Measurements from ENCODE around the gene NCR3LG1. TPM values are rescaled to one million over a fixed set of nuclear protein-coding genes. Genes with fewer than 3 reads are reported as not detected.
"Not testable (repeated sequence)": the region's sequence is repeated elsewhere in the genome, so short reads cannot be mapped to it uniquely, and the experiment has no call there.

Gene NCR3LG1
- total RNA-seq, 2 experiments from 2014 or later = 0.15 TPM

GRCh38 chr11:17411418-17411817 is 59.8 kb downstream of the NCR3LG1 start:
- Mint-ChIP-seq H3K9me3 (no peaks in the 10 kb centered on the region), H3K27me3 (peaks cover 11% of the 10 kb centered on the region), H3K36me3 (ENCODE audit: low read depth) (no peaks in the 10 kb centered on the region), H3K4me1 (peaks cover 34% of the 10 kb centered on the region), H3K27ac (no peak overlapping the region), H3K4me3 (no peak overlapping the region)
- POLR2A ChIA-PET = no interaction called here
- CTCF ChIA-PET = no interaction called here
- DNase-seq = no peak

GRCh38 chr11:17412488-17413180 is 61.0 kb downstream of the NCR3LG1 start:
- Mint-ChIP-seq H3K4me1 (peaks cover 35% of the 10 kb centered on the region), H3K27me3 (peaks cover 20% of the 10 kb centered on the region), H3K36me3 (ENCODE audit: low read depth) (no peaks in the 10 kb centered on the region), H3K27ac (no peak overlapping the region), H3K9me3 (no peaks in the 10 kb centered on the region), H3K4me3 (no peak overlapping the region)
- POLR2A ChIA-PET = no interaction called here
- no peak for DNase-seq
- CTCF ChIA-PET = no interaction called here

GRCh38 chr11:17413414-17414316 is 62.1 kb downstream of the NCR3LG1 start:
- Mint-ChIP-seq H3K27me3 (peaks cover 29% of the 10 kb centered on the region), H3K36me3 (ENCODE audit: low read depth) (no peaks in the 10 kb centered on the region), H3K9me3 (no peaks in the 10 kb centered on the region), H3K4me1 (peaks cover 35% of the 10 kb centered on the region), H3K4me3 (no peak overlapping the region), H3K27ac (no peak overlapping the region)
- CTCF ChIA-PET = interaction anchor here (1.7 kb wide), 1 partner anchor 25 kb away, joined by 9 read pairs; the partner anchor contains the start of gene KCNJ11
- POLR2A ChIA-PET = no interaction called here
- no peak for DNase-seq

DNA sequence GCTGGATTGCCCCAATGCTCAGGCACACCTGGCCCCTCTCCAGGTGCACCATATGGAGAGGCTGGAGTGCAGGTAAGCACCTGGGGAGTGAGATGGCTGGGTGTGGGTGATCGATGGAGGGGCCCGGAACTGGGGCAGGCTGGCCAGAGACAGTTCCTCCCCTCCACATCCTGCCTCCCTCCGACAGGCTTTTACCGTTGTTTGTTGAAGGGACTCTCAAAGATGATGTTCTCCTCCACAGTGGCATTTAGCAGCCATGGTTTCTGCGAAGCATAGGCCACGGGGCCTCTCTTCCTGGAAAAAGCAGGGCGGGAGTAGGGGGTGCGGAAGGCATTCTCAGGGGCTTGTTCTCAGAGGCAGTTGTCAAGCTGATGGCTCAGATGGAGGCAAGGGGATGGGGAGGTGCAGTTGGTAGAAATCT is 62.7 kb downstream of the NCR3LG1 start:
- Mint-ChIP-seq H3K27ac (peak overlapping the region; percentile 73), H3K4me3 (no peak overlapping the region), H3K27me3 (peaks cover 35% of the 10 kb centered on the region), H3K9me3 (no peaks in the 10 kb centered on the region), H3K4me1 (peaks cover 35% of the 10 kb centered on the region), H3K36me3 (ENCODE audit: low read depth) (no peaks in the 10 kb centered on the region)
- CTCF ChIA-PET = interaction anchor here (1.7 kb wide), 1 partner anchor 25 kb away, joined by 9 read pairs; the partner anchor contains the start of gene KCNJ11
- peak; percentile 33 for DNase-seq
- POLR2A ChIA-PET = no interaction called here

DNA sequence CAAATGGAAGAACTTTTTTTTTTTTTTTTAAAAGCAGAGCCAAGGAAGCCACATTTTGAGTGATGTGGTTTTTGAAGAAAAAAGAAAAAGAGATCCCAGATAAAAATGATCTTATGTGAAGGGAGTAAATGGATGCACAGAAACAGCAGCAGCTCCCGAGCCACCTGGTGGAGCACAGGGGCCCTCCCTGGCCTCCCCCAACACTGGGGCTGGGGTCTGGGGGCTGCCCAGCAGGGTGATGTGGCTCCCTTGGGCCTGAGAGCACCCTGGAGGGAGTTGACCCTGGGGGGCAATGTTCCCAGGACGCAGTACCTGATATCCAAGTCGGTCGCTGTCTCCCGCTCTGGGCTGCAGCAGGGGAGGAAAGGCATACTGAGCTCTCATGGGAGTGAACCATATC is 63.4 kb downstream of the NCR3LG1 start:
- H3K9me3 Mint-ChIP-seq = no peaks in the 10 kb centered on the region
- no peak overlapping the region for H3K4me3 Mint-ChIP-seq
- CTCF ChIA-PET = interaction anchor here (0.6 to 1.7 kb wide), 3 partner anchors 26 to 31 kb away, joined by 3 to 9 read pairs (median 4); partner anchors contain the start of gene KCNJ11
- peaks cover 41% of the 10 kb centered on the region for H3K27me3 Mint-ChIP-seq
- no peak for DNase-seq
- no peaks in the 10 kb centered on the region for H3K36me3 Mint-ChIP-seq (ENCODE audit: low read depth)
- POLR2A ChIA-PET = no interaction called here
- peak overlapping the region; percentile 73 for H3K27ac Mint-ChIP-seq
- H3K4me1 Mint-ChIP-seq = peaks cover 35% of the 10 kb centered on the region

DNA sequence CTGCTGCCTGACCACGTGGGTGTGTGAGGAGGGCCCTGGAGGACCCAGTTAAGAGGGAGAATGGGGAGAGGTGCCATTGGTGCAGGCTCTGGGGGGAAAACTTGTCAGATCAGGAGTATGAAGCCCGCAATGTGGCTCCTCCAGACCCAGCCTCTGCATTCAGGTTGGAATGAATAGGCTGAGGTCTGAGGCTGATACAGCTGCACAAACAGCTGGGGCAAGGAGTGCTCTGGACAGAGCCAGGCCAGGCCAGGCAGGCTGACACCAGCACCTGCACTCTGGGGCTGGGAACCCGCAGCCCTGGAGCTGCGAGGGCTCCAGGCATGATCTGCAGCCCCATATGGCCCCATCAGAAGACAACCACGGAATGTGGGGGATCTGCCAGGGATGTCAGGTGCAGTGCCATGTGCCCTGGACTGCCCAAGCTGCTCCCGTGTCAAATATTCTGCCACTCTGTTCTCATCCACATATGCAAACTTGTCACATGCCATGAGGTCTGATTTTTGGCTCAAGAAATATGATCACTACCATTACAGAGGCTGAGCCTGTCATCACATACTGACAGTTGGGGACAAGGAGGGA is 64.0 kb downstream of the NCR3LG1 start:
- H3K27me3 Mint-ChIP-seq = peaks cover 41% of the 10 kb centered on the region
- ChIA-PET CTCF (interaction anchor here (0.6 to 1.0 kb wide), 2 partner anchors 29 to 32 kb away, joined by 3 to 4 read pairs; no protein-coding TSS in a partner anchor), POLR2A (no interaction called here)
- no peak overlapping the region for H3K4me3 Mint-ChIP-seq
- H3K36me3 Mint-ChIP-seq (ENCODE audit: low read depth) = no peaks in the 10 kb centered on the region
- H3K27ac Mint-ChIP-seq = no peak overlapping the region
- H3K4me1 Mint-ChIP-seq = peaks cover 35% of the 10 kb centered on the region
- no peak for DNase-seq
- H3K9me3 Mint-ChIP-seq = no peaks in the 10 kb centered on the region

DNA sequence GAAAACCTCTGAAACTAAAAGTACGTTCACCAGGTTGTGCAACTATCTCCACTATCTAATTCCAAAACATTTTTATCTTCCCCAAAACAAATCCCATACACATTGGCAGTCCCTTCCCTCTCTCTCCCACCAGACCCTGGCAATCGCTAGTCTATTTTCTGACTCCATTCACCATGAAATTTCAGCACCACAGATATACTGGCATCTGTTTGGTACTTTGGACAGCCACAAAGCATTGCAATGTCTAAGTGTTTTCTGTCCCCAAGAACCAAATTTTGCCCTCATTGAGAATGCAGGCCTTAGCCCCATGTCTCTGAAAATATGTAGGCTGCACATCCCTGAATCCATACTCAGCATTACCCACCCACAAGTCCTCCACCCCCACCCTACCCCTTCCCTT is 64.9 kb downstream of the NCR3LG1 start:
- no peaks in the 10 kb centered on the region for H3K9me3 Mint-ChIP-seq
- no peak overlapping the region for H3K27ac Mint-ChIP-seq
- no peak for DNase-seq
- H3K27me3 Mint-ChIP-seq = peaks cover 49% of the 10 kb centered on the region
- H3K36me3 Mint-ChIP-seq (ENCODE audit: low read depth) = no peaks in the 10 kb centered on the region
- H3K4me3 Mint-ChIP-seq = no peak overlapping the region
- POLR2A ChIA-PET = no interaction called here
- H3K4me1 Mint-ChIP-seq = peaks cover 34% of the 10 kb centered on the region
- CTCF ChIA-PET = no interaction called here

GRCh38 chr11:17418444-17419081 is 67.0 kb downstream of the NCR3LG1 start:
- peaks cover 58% of the 10 kb centered on the region for H3K27me3 Mint-ChIP-seq

GRCh38 chr11:17421781-17422180 is 70.2 kb downstream of the NCR3LG1 start:
- Mint-ChIP-seq H3K27me3 (peaks cover 48% of the 10 kb centered on the region), H3K9me3 (no peaks in the 10 kb centered on the region), H3K4me3 (no peak overlapping the region), H3K36me3 (ENCODE audit: low read depth) (no peaks in the 10 kb centered on the region), H3K27ac (no peak overlapping the region), H3K4me1 (peaks cover 19% of the 10 kb centered on the region)
- no peak for DNase-seq
- CTCF ChIA-PET = interaction anchor here (0.7 kb wide), 1 partner anchor 38 kb away, joined by 3 read pairs; no protein-coding TSS in a partner anchor
- POLR2A ChIA-PET = no interaction called here

More at GRCh38 chr11:17418444-17419081, 67.0 kb downstream of the NCR3LG1 start:
- POLR2A ChIA-PET = no interaction called here
- DNase-seq = no peak
- Mint-ChIP-seq H3K9me3 (no peaks in the 10 kb centered on the region), H3K4me1 (peaks cover 29% of the 10 kb centered on the region), H3K36me3 (ENCODE audit: low read depth) (no peaks in the 10 kb centered on the region), H3K4me3 (no peak overlapping the region), H3K27ac (no peak overlapping the region)
- CTCF ChIA-PET = interaction anchor here (0.6 to 0.8 kb wide), 2 partner anchors 20 to 35 kb away, joined by 3 to 6 read pairs; no protein-coding TSS in a partner anchor

DNA sequence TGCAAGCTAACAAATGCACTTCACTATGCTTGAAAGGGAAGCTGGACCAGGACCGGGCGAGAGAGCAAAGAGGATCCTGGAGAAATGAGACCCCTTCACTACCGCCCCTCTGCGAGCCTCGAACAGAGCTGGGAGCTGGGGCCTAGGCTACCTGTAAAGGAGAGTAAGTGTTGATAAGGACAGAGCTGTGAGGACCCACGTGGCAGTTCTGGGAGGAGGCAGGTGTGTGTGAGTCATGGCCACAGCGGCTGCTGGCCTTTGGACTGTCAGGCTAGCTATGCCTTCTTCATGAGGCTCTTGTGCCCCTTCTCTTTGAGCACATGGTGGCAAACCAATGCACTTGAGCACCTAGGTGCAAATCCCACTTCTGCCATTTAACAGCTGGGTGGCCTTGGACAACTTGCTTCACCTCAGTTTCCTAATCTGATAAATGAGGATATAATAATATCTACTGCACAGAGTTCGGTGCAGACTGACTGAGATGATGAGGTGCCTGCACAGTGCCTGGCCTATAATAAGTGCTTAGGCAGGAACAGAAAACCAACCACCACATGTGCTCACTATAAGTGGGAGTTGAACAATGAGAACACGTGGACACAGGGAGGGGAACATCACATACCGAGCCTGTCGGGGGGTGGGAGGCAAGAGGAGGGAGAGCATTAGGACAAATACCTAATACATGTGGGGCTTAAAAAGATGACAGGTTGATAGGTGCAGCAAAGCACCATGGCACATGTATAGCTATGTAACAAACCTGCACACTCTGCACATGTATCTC is 72.1 kb downstream of the NCR3LG1 start:
- H3K36me3 Mint-ChIP-seq (ENCODE audit: low read depth) = no peaks in the 10 kb centered on the region
- POLR2A ChIA-PET = no interaction called here
- peaks cover 29% of the 10 kb centered on the region for H3K4me1 Mint-ChIP-seq
- no peak for DNase-seq
- CTCF ChIA-PET = interaction anchor here (1.2 kb wide), 1 partner anchor 15 kb away, joined by 3 read pairs; no protein-coding TSS in a partner anchor
- no peak overlapping the region for H3K4me3 Mint-ChIP-seq
- no peak overlapping the region for H3K27ac Mint-ChIP-seq
- peaks cover 36% of the 10 kb centered on the region for H3K27me3 Mint-ChIP-seq
- no peaks in the 10 kb centered on the region for H3K9me3 Mint-ChIP-seq

DNA sequence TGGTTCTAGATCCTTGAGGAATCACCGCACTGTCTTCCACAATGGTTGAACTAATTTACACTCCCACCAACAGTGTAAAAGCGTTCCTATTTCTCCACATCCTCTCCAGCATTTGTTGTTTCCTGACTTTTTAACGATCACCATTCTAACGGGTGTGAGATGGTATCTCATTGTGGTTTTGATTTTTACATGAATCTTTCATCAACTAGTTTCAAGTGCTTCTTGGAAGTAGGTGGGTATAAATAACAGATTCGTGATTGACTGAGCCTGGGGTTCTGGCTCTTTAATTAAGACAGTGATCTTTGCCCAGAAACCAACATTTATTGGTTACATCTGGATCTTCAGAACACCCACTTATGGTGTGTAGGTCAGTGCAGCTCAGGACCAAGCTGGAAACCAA is 74.6 kb downstream of the NCR3LG1 start:
- POLR2A ChIA-PET; DNase-seq; H3K4me3 Mint-ChIP-seq; H3K9me3 Mint-ChIP-seq; CTCF ChIA-PET; H3K27ac Mint-ChIP-seq; H3K36me3 Mint-ChIP-seq (ENCODE audit: low read depth): not testable (repeated sequence)
- Mint-ChIP-seq H3K27me3 (peaks cover 19% of the 10 kb centered on the region), H3K4me1 (peaks cover 29% of the 10 kb centered on the region)
